Erythroblast (primary cell): ENCODE data around the gene GC.

Experiments used
- GATA1 ChIP-seq: IDR thresholded peaks from 2 replicates; pipeline ENCODE4 v1.6.1; 2011; ENCODE audit warnings: low read depth, mild to moderate bottlenecking, control low read depth, low read length, moderate library complexity
- POLR2A ChIP-seq: IDR thresholded peaks from 2 replicates; pipeline ENCODE4 v1.6.1; 2011; ENCODE audit warnings: mild to moderate bottlenecking, low read length

- no peak for TF ChIP-seq POLR2A
- TF ChIP-seq GATA1, result no peak
Measured at GRCh38 chr4:71814433-71814832, 30.6 kb upstream of the GC start.
